HS-5 (cell line): ENCODE results near the gene CPOX.
"Not testable (repeated sequence)": the region's sequence is repeated elsewhere in the genome, so short reads cannot be mapped to it uniquely, and the experiment has no call there.

Experiments used
- DNase-seq: peaks from one replicate; pipeline ENCODE4 v3.0.0-alpha.2; 2012; ENCODE audit warnings: low read depth

Gene CPOX

GRCh38 chr3:98561727-98562521 lies 31.5 kb downstream of the CPOX start:
- no peak for DNase-seq

- no peak for DNase-seq
These were observed 32.5 kb downstream of the CPOX start for GRCh38 chr3:98560911-98561310.

- DNase-seq, result not testable (repeated sequence)
These were observed 33.6 kb downstream of the CPOX start for GRCh38 chr3:98559769-98560168.

- no peak for DNase-seq
These were observed 35.1 kb downstream of the CPOX start for GRCh38 chr3:98558100-98558827.

- DNase-seq, result no peak
These were observed 35.9 kb downstream of the CPOX start for GRCh38 chr3:98557324-98558010.

GRCh38 chr3:98556164-98557130 lies 37.0 kb downstream of the CPOX start:
- DNase-seq, result no peak

- DNase-seq, result no peak
These were observed 38.4 kb downstream of the CPOX start for GRCh38 chr3:98555025-98555379.

- DNase-seq, result no peak
These were observed 38.8 kb downstream of the CPOX start for GRCh38 chr3:98554580-98554979.

- DNase-seq, result no peak
These were observed 39.7 kb downstream of the CPOX start for GRCh38 chr3:98553753-98554152.

GRCh38 chr3:98553021-98553563 lies 40.3 kb downstream of the CPOX start:
- DNase-seq, result no peak

GRCh38 chr3:98552232-98553020 lies 41.0 kb downstream of the CPOX start:
- DNase-seq, result no peak

GRCh38 chr3:98551754-98552153 lies 41.7 kb downstream of the CPOX start:
- no peak for DNase-seq

- DNase-seq, result no peak
These were observed 42.2 kb downstream of the CPOX start for GRCh38 chr3:98551236-98551635.

GRCh38 chr3:98550833-98551232 lies 42.6 kb downstream of the CPOX start:
- DNase-seq, result no peak

- no peak for DNase-seq
These were observed 44.9 kb downstream of the CPOX start for GRCh38 chr3:98548544-98548943.

- DNase-seq, result no peak
These were observed 47.5 kb downstream of the CPOX start for GRCh38 chr3:98545940-98546339.

- DNase-seq, result no peak
These were observed 50.8 kb downstream of the CPOX start for GRCh38 chr3:98542623-98543022.

- DNase-seq, result no peak
These were observed 51.7 kb downstream of the CPOX start for GRCh38 chr3:98541695-98542094.

GRCh38 chr3:98540346-98540745 lies 53.1 kb downstream of the CPOX start:
- no peak for DNase-seq

GRCh38 chr3:98536456-98537017 lies 56.9 kb downstream of the CPOX start:
- no peak for DNase-seq
